NCI-H2171 (cell line): ENCODE data around the gene ELOVL5.

Source experiments
- DNase-seq: peaks from one replicate; lab custom pipeline; 2025; lab: John Stamatoyannopoulos, UW

The ELOVL5 gene

GRCh38 chr6:53269827-53270226 is 78.9 kb downstream of the ELOVL5 start:
- DNase-seq: no peak

GRCh38 chr6:53268858-53269608 is 79.7 kb downstream of the ELOVL5 start:
- no peak for DNase-seq

- DNase-seq: no peak
Observed at GRCh38 chr6:53266553-53267090, 82.1 kb downstream of the ELOVL5 start.

GRCh38 chr6:53264915-53265607 is 83.7 kb downstream of the ELOVL5 start:
- DNase-seq: no peak

GRCh38 chr6:53264337-53264736 is 84.4 kb downstream of the ELOVL5 start:
- DNase-seq: no peak

- no peak for DNase-seq
Observed at GRCh38 chr6:53263917-53264316, 84.8 kb downstream of the ELOVL5 start.

- DNase-seq: no peak
Observed at GRCh38 chr6:53259860-53260580, 88.7 kb downstream of the ELOVL5 start.

- DNase-seq: no peak
Observed at GRCh38 chr6:53258774-53259155, 90.0 kb downstream of the ELOVL5 start.

- no peak for DNase-seq
Observed at GRCh38 chr6:53258076-53258773, 90.5 kb downstream of the ELOVL5 start.

GRCh38 chr6:53257533-53257932 is 91.2 kb downstream of the ELOVL5 start:
- DNase-seq: no peak

- DNase-seq: no peak
Observed at GRCh38 chr6:53257001-53257400, 91.7 kb downstream of the ELOVL5 start.

- DNase-seq: no peak
Observed at GRCh38 chr6:53252177-53252692, 96.5 kb downstream of the ELOVL5 start.

- no peak for DNase-seq
Observed at GRCh38 chr6:53251033-53251672, 97.6 kb downstream of the ELOVL5 start.

GRCh38 chr6:53250176-53251032 is 98.3 kb downstream of the ELOVL5 start:
- DNase-seq: no peak

- no peak for DNase-seq
Observed at GRCh38 chr6:53246924-53247323, 101.8 kb downstream of the ELOVL5 start.

- DNase-seq: no peak
Observed at GRCh38 chr6:53244958-53245357, 103.8 kb downstream of the ELOVL5 start.

GRCh38 chr6:53244399-53244931 is 104.3 kb downstream of the ELOVL5 start:
- no peak for DNase-seq

- no peak for DNase-seq
Observed at GRCh38 chr6:53241938-53242337, 106.8 kb downstream of the ELOVL5 start.

GRCh38 chr6:53240761-53241160 is 108.0 kb downstream of the ELOVL5 start:
- DNase-seq: no peak

- DNase-seq: no peak
Observed at GRCh38 chr6:53240139-53240538, 108.6 kb downstream of the ELOVL5 start.
